GM21723 (cell line): ENCODE data around the gene PRRT1B.
"Not testable (repeated sequence)": the region's sequence is repeated elsewhere in the genome, so short reads cannot be mapped to it uniquely, and the experiment has no call there.

Experiments used
- ATAC-seq: cut with Tn5 transposase; IDR thresholded peaks from one replicate; pipeline ENCODE4 v1.9.1; 2021; ENCODE audit warnings: mild to moderate bottlenecking, moderate library complexity; ENCODE audit not compliant: unreplicated experiment

The PRRT1B gene

GRCh38 chr9:131549186-131549585, 3.9 kb downstream of the PRRT1B start:
- not testable (repeated sequence) for ATAC-seq

- ATAC-seq: not testable (repeated sequence)
These were observed 5.1 kb downstream of the PRRT1B start for GRCh38 chr9:131550465-131550864.

GRCh38 chr9:131552030-131552429, 6.7 kb downstream of the PRRT1B start:
- no peak for ATAC-seq

- ATAC-seq: no peak
These were observed 8.9 kb downstream of the PRRT1B start for GRCh38 chr9:131554087-131554842.

- no peak for ATAC-seq
These were observed 9.6 kb downstream of the PRRT1B start for GRCh38 chr9:131554843-131555351.

- no peak for ATAC-seq
These were observed 10.7 kb downstream of the PRRT1B start for GRCh38 chr9:131555841-131556673.

- ATAC-seq: no peak
These were observed 12.7 kb downstream of the PRRT1B start for GRCh38 chr9:131557855-131558548.

- no peak for ATAC-seq
These were observed 14.2 kb downstream of the PRRT1B start for GRCh38 chr9:131559421-131560000.

GRCh38 chr9:131562032-131562959, 17.0 kb downstream of the PRRT1B start:
- ATAC-seq: no peak

- no peak for ATAC-seq
These were observed 20.0 kb downstream of the PRRT1B start for GRCh38 chr9:131565369-131565768.

GRCh38 chr9:131566158-131566557, 20.8 kb downstream of the PRRT1B start:
- ATAC-seq: no peak

GRCh38 chr9:131567910-131568309, 22.6 kb downstream of the PRRT1B start:
- ATAC-seq: no peak

GRCh38 chr9:131574730-131575640, 29.7 kb downstream of the PRRT1B start:
- ATAC-seq: no peak

GRCh38 chr9:131575946-131576853, 30.9 kb downstream of the PRRT1B start:
- no peak for ATAC-seq

- no peak for ATAC-seq
These were observed 32.0 kb downstream of the PRRT1B start for GRCh38 chr9:131577005-131578000.

- ATAC-seq: no peak
These were observed 32.7 kb downstream of the PRRT1B start for GRCh38 chr9:131578021-131578420.
